Measurements from ENCODE around the gene KCNE1. TPM values are rescaled to one million over a fixed set of nuclear protein-coding genes. Genes with fewer than 3 reads are reported as not detected.

Gene KCNE1
- polyA plus RNA-seq, 1 donor, result 0.18 TPM

DNA sequence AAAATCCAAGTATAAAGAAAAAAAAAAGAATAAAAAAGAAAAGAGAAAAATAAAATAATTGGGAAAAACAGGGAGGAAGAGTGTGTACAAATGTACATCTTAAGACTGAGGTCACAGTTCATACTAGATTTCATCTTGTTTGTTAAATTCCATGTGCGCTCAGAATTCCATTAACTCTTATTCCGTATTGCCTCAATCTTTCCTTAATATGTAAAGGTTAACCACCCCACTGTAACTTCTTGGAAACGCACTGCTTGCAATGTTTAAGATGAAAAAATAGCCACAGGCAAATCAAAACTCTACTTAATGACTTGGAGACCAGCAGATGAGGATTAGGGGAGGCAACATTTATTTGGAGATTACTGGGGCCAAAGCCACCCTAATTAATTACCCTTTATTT is 23.9 kb upstream of the KCNE1 start:
- no peak for DNase-seq

DNA sequence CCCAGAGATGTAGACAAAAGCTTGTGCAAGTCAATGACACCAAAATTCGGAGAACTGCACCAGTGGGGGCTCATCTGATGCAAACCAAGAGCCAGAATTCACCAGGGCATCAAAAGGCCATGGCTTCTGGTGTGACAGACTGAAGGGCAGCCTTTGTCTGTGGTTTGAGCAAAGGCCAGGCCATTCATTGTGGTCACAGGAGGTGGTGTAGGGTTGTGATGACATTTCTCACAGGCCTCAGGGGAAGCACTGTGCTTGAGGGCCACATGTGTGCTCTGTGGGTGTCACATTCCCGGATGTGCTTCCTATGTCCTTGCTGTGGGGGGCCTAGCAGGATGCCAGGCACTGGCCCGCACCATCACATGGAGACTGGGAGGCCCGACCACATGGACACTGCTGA is 22.5 kb upstream of the KCNE1 start:
- no peak for DNase-seq

DNA sequence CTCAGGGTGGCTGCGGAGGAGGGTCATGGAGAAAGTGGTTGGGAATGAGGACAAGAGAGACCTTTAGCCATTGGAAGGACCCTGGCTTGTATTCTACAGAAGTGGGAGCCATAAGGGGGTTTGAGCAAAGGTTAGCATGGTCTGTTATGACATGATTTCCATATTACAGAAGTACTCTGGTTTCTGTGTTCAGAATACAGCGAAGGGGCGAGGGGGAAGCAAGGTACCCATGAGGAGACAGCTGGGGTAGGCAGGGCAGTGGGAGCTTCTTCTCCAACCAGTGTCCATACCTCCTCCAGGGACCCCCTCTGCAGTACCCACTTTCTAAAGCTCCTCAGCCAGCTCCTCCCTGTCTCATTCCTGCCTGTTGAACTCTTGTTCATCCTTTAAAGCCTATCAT is 21.9 kb upstream of the KCNE1 start:
- DNase-seq, result no peak

DNA sequence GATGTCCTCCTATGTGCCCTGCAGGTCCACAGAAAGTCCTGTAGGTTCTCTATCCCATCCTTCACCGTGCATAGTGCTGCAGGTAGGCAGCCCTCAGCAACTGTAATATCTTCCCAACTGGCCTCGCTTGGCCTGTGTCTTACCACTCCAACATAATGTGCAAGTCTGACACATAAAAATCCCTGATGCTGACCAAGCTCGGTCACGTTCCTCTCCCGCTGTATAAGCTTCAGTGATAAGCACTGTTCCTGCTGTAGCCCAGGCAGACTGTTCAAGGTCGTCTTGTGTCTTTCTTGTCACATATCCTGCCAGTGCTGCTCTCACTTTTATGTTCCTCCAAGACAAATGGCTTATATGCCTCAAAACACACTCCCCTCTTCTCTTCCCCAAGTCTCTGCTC is 19.4 kb upstream of the KCNE1 start:
- no peak for DNase-seq

DNA sequence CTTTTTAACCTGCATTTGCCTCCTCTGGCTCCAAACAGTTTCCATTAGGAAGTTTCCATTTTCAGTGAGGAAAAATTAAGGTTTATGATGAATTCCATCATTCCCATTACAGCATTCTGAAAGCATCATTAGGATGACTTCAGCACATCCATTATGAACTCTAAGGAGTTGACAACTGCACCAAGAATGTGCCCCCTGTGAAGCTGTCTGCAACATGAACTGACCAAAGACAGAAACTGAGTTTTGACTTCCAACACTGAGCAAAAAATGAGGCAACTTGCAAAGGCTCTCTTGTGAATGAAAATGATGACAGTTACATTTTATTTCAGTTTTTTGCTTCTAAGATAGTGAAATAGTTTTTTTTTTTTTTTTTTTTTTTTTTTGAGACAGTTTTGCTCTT is 18.3 kb upstream of the KCNE1 start:
- DNase-seq, result no peak

DNA sequence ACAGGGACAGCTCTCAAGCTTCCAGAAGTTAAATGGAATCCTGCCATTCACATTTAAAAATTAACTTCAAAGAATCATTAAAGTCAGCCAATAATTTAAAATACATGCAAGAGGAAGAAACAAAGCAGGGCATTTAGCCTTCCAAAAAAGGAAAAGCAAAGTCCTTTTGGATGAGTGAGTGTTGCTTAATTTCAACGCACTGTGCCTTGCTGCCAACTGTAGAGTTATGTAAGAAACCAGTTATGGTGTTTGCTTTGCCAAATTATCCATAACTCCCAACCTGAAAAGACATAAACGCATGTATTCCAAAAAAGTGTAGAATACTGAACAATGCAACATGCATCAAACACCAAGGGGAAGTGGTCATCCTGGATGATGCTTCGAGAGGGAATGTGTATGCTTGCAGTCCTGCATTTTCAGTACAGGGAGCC is 16.1 kb upstream of the KCNE1 start:
- no peak for DNase-seq

DNA sequence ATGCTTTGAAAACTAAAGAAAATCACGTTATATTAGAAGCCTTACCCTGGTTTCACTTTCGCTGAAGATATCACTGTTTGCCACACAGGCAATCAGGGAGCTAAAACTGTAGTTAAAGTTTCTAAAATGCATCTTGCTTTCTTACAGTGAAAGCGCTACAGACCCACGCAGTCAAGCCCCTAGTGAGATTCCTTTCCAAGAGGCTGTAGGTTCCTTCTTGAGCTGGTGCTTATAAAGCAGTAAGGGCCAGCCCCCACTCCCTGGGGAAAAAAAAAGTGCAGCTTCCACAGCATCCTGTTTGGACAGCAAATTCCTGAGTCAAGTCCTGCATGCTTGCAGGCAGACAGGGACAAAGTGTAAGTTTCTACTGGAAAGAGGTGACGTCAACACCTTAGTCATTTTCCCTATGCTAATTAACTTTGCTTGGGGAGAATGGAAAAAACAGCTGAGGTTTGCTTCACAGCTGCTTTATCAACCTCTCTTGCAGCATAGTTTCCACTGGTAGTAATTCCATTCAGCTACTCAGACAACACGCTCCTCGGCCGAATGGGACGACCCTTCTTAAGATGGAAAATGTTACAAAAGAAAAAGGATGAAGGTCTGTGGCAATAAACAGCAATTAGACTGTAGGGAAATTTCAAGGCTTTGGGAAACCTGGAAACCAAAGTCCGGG is 14.7 kb upstream of the KCNE1 start:
- peak; percentile 87 for DNase-seq

DNA sequence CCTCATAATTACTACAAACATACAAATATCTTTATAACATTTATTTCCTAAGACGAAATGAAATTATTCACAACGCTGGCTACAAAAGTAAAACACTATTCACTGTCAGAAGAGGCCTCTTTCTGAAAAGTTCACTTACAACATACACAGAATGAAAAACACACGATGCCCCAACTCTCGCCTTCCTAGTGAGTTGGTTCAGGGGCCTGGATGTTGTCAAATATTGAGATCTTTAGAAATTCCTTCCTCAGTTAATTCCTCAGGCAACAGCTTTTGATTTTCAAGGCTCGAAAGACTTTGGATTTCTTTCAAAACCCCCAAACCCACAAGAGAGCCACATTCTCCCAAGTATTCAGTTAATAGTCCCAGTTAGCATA is 14.2 kb upstream of the KCNE1 start:
- DNase-seq, result no peak

DNA sequence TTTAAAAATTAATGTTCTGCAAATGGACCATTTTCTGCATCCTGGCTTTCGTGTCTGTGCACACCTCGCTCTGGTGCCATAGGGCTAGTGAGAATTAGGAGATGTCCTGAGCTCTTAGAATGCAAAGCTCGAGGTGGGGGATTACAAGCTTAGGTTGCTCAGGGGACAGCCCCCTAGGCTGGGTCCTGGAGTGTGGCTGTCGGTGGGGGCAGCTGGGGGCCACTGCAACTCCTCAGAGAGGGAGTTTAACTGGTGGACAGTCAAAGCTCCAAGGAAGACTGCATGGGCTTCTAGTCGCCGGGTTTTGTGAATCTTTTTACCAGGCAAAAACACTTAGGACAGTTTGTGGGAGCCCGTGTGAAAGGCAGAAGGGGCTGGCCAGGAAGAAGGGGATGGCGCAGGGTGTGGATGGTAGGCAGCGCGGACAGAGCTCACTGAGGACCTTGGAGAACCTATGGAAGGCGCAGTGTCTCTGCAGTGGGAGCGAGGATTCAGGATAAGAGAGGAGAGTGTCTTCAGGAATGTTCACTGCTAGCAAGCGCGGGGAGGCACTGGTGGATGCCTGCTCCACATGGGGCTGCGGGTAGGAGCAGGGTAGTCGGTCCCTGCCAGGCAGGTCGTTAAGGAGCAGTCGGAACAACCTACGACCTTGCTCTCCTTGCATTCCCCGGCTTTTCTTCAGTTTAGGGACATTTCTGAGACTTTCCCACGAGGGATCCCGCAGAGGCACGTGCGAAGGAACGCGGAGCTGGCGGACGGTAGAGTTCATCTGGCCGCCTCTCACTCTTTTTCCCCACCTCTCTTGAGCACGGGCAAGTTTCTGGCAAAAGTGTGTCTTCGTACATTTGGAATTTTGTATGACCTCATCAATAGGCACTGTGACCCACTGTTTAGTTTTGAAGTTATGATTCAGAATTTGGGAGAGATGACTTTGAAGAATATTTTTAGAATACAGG is 12.9 kb upstream of the KCNE1 start:
- DNase-seq, result no peak

DNA sequence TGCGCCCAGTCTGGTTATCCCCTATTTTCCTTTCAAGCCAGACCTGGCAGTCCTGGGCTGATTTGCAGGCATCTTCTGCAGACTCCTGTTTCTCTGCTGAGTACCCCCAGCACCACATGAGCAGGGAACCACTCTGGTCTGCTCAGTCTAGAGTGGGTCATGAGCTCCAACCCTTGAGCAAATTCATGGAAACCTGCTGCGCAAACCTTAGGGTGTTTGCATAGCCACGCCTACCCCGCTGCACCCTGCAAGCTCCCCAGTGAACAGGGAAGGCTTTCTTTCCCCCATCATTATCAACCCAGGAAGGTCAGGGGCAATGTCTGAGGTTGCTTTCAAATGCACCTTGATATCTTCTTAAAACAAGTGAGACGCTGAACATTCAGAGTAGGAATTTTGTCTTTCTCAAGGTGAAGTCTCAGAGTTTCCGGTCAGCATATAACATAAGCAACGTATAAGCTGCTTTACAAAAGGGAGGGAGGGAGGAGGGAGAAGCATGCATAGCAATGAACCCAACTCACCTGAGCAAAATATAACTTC is 11.1 kb upstream of the KCNE1 start:
- DNase-seq, result no peak

DNA sequence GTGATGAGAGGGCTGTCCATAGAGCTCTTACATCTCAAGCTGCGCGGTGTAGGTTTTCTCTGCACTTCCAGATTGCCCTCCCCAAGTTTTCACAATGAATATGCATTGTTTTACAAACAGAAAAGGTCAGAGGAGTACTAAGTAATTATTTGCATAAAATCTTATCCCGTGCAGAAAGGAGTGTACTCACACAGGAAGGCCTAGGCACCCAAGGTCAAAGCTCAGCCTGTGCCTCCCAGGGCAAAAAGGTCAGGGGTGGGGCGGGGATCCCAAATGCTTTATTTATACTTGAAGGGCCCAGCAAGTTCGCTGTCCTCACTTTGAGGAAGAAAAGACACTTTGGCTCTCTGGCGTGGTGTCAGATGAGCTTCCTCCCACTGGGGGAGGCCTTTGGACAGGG is 10.3 kb upstream of the KCNE1 start:
- DNase-seq, result no peak

DNA sequence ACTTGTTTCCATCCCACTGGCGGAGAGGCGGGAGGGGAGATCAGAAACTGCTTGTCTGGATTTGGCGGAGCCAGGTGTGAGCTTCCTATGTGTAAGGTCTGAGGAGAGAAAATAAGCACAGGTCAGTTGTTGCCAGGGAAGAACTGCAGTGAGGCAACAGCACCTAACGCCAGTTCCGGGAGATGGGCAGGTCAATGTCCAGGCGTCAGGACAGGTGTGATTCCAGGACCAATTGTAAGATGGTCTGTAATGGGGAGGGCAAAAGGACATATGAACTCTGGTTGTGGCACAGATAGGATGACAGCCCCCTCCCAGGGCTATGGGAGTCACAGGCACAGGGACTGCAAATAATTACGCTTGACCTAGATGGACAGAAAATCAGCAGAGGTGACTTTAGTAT is 9.6 kb upstream of the KCNE1 start:
- DNase-seq, result no peak

DNA sequence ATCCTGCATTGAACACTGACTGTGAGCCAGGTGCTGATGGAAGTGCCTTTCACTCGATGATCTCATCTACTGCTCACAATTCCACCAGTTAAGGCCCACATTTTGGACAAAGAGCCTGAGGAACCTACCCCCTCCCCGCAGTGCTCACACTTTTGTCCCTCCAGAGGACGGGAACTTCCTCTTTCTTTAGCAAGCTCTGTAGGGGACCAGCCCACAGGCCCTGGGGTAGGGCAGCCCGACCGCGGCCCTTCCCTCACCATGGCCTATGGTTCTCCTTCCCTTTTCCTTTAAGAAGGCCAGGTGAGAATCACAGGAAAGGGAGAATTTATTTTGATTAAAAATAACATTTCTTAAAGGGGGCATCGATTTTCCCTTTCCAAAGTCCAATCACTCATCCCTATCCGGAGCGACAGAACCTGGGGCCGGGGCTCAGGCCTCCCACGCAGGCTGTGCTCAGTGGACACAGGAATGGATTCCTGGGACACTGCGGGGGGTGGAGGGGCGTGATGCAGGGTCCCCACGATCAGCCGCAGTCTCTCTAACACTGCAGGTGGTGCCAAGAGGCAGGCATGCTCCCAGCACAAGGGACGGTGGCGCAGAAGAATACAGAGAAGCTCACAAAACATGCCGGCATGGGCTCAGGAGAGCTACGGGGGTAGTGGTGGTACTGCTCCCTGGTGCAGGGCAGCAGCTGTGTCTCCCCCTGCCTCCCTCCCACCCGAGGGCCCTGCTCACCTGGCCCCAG is 8.9 kb upstream of the KCNE1 start:
- no peak for DNase-seq

DNA sequence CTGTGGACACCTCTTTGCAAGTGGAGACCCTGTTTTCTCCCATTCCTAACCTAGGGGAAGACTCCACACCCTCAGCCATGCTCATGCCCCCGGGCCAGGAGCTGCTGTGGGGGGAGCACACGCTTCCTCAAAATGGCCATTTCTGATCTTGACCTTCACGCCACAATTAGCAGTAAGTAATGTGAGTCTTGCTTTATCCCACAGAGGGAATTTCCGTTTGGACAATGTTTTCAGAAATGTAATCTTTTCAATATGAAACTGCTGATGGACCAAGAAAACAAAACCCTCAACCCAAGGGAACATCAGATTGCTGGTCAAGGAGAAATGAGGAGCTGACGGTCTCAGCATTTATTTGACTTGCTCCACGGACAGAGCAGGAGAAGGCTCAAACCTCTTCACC is 8.3 kb upstream of the KCNE1 start:
- DNase-seq, result no peak

DNA sequence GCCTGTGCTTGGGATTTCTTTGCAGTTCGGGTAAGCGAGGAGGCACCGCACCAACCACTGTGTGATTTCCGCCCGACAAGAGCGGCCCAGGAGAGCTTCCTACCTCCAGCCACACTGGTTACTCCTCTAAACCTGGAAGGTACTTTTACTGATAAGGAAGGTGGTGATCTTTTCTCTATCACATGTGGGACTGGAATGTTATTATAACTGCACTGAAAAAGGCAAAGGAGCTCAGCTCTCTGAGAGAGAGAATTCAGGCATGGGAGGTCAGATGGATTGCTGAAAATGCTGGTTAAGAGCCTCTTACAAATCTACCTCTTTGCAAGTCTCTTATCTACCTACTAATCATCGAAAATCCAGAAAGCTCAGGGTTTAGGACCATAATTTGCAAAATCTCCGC is 7.7 kb upstream of the KCNE1 start:
- no peak for DNase-seq

DNA sequence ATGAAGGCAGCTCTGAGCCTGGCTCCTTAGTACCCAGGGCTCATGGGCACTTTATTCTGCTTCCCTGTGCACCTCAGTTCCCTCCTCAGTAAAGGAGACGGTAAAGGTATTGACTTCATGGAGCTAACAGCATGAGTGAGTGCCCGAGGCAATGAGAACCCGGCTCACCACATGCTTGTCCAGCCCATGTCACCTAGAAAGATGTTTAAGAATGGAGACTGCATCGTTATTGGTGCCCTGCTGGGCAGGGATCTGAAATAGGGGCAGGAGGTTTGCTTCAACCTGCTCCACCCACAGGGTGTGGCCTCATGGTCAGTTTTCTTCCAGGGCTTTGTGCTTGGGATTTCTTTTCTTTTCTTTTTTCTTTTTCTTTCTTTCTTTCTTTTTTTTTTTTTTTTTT is 7.0 kb upstream of the KCNE1 start:
- no peak for DNase-seq

DNA sequence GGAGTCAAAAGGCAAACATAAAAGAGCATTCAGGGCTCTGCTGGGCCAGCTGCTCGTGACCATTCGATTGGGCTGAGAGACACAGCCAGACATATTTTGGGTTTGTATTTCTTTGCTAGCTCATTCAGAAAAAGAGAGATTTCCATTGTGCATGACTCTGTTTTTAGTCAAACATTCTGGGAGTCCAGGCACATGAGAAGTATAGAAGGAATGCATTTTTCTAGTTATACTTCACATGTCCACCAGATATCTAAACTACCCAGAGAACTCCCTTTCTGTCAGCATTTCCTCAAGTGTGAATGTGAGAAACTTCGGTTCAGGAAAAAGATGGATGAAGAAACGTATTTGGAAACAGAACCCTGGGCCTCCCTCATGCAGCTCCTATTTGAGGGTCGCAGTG is 6.3 kb upstream of the KCNE1 start:
- DNase-seq, result no peak

DNA sequence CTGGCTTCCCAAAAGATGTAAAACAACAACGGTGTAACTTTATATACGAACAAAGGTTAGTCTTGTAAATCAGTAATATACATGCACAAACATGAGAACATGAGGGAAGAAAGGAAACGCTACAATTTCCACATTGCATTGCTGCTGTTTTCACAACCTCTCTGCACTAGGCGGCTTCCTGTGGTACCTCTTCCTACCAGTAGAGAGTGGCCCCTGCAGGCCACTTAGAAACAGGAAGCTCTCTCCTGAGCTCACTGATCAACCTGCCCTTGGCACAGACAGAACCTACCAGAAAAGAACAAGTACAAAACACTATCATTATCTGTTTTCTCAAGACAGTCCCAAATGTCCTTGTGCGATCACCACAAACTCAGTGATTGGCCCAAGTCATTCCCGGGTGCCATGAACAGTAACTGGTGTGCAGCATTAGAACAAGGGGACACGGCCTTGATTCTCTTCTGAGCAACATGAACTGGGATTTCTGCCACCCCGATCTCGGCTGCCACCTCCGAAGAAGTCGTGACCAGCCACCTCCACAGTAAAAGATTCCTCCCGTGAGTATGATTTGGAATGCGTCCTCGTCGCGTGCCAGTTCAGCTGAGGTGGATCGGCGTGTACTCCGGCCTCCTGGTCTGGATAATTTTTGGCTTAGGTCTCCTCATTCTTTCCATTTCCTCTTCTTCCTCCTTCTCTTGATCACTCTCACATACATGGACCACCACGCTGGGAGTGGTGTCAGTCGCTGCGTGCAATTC is 5.7 kb upstream of the KCNE1 start:
- DNase-seq, result no peak

DNA sequence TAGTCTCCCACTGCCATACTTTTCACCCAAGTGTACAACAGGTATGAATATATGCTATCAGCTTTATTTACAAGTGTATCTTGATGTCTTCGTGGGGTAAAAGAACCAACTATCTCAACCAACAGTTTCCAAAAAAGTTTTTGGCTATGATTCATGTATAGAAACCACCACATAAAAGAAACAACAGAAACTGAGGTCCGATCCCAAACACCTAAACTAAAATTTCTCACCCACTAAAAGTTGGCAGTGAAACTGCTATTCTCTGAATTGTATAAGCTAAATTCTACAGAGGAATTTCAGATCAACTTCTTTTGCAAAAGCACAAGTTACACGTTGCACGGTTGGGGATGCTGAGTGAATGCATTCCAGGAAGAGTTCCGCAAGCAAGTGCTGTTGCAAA is 5.0 kb upstream of the KCNE1 start:
- DNase-seq, result no peak

DNA sequence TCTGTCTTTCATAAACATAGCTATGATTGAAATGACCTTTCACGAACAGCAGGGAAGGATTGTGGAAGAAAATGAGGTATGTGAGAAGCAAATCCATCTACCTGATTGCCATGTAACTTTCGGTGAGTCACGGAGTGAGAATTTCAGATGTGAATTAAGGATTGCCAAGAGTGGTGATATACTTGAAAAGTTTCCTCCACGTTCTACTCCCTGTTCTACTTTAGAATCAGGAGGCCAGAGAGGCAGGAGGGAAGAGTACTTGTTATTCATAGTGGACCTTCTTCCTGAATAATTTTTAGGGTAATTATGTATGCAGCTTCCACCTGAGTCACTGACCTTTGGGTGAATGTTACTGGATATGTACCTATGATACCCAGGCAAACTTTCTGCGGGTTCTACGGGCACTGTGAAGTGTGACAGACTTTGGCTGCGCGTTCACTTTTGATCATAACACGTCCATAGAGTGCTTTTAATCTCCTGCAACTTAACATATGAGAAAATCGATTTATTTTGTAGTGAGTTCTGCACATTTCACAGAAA is 2.6 kb upstream of the KCNE1 start:
- no peak for DNase-seq

DNA sequence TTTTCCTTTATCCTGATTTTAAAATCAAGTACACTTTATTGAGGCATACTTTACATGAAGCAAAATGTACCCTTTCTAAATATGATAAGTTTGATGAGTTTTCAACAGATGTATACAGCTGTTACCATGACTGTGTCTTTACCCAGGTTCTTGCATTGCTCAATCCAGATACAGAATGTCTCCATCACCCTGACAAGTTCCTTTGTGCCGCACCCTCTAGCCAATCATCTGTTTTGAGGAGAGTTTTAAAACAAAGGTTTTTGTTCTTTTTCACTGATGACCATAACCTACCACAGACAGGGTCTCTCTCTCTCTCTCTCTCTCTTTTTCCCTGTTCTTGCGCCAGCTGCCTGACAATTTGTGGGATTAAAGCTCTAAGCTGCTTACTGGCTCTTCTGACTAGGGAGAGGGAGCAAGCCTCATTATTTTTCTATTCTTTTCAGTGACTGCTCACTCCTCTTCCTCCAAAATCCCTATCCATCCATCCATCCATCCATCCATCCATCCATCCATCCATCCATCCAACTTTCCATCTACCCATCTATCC is 1.2 kb upstream of the KCNE1 start:
- no peak for DNase-seq

Data from left kidney (tissue), 2 donors.